Measurements from ENCODE around the gene MAGEA9.
"Not testable (repeated sequence)": the region's sequence is repeated elsewhere in the genome, so short reads cannot be mapped to it uniquely, and the experiment has no call there.

DNA sequence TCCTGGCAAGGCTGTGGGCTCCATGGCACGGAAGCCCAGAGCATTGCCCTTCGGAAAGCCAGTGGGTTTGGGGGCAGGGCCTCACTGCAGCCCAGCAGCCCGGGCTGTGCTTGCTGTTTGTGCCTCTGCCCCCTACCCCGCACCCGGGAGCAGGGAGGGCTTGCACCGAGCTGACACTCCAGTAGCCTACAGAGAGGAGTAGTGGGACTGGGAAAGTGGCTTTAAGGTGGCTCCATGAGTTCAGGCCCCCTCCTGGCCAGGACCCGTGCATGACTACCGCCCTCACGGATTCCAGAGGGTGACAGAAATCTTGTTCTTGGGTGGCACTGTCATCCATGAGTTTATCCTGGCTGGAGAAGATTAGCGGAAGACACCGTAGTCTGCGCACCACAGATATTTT is 11.4 kb upstream of the MAGEA9 start:
- TF ChIP-seq, protein P1, sequence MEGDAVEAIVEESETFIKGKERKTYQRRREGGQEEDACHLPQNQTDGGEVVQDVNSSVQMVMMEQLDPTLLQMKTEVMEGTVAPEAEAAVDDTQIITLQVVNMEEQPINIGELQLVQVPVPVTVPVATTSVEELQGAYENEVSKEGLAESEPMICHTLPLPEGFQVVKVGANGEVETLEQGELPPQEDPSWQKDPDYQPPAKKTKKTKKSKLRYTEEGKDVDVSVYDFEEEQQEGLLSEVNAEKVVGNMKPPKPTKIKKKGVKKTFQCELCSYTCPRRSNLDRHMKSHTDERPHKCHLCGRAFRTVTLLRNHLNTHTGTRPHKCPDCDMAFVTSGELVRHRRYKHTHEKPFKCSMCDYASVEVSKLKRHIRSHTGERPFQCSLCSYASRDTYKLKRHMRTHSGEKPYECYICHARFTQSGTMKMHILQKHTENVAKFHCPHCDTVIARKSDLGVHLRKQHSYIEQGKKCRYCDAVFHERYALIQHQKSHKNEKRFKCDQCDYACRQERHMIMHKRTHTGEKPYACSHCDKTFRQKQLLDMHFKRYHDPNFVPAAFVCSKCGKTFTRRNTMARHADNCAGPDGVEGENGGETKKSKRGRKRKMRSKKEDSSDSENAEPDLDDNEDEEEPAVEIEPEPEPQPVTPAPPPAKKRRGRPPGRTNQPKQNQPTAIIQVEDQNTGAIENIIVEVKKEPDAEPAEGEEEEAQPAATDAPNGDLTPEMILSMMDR (conservative IDR thresholded peaks at IDR 0.05 in 1 of 2, IDR thresholded peaks at IDR 0.05 in 1 of 2; ENCODE audit: low read depth in 1 of 2, low read length in 2 of 2) = not testable (repeated sequence)
- not testable (repeated sequence) for TF ChIP-seq EZH2 (IDR thresholded peaks at IDR 0.05; ENCODE audit: low read length, missing control alignments)

Data from fibroblast of lung (primary cell).